ENCODE results near the gene ZNF609. TPM values are rescaled to one million over a fixed set of nuclear protein-coding genes. Genes with fewer than 3 reads are reported as not detected.

ZNF609 gene
- total RNA-seq, 1 donor, result 20.6 TPM

GRCh38 chr15:64480891-64481290 is 20.5 kb downstream of the ZNF609 start:
- TF ChIP-seq CTCF (IDR thresholded peaks at IDR 0.05; ENCODE audit: extremely low read depth, low read depth, low read length), result no peak

GRCh38 chr15:64483749-64484148 is 23.4 kb downstream of the ZNF609 start:
- H3K27ac ChIP-seq (ENCODE audit: low read depth, low read length), result no peak overlapping the region
- DNase-seq (ENCODE audit: insufficient read length, low spot score, missing footprints), result no peak
- peaks cover 13% of the 10 kb centered on the region for H4K20me1 ChIP-seq (ENCODE audit: insufficient read depth, low read length)

More at GRCh38 chr15:64480891-64481290, 20.5 kb downstream of the ZNF609 start:
- Histone ChIP-seq H4K20me1 (ENCODE audit: insufficient read depth, low read length) (peaks cover 17% of the 10 kb centered on the region), H3K79me2 (ENCODE audit: insufficient read depth, low read length) (peaks cover 63% of the 10 kb centered on the region), H3K27ac (ENCODE audit: low read depth, low read length) (no peak overlapping the region), H3K9me3 (ENCODE audit: low read depth, low read length) (no peaks in the 10 kb centered on the region), H3K27me3 (ENCODE audit: insufficient read depth, low read length) (no peaks in the 10 kb centered on the region), H3K36me3 (ENCODE audit: insufficient read depth, low read length) (peaks cover 6% of the 10 kb centered on the region), H3K4me2 (ENCODE audit: insufficient read depth, low read length) (no peak overlapping the region), H3K4me3 (ENCODE audit: insufficient read depth, low read length) (no peak overlapping the region), H2AFZ (ENCODE audit: low read length) (no peak overlapping the region), H3K4me1 (ENCODE audit: insufficient read depth, low read length) (no peaks in the 10 kb centered on the region)
- no peak for DNase-seq (ENCODE audit: insufficient read length, low spot score, missing footprints)

GRCh38 chr15:64485796-64486195 is 25.4 kb downstream of the ZNF609 start:
- no peaks in the 10 kb centered on the region for H3K4me1 ChIP-seq (ENCODE audit: insufficient read depth, low read length)
- H2AFZ ChIP-seq (ENCODE audit: low read length), result no peak overlapping the region
- no peak for DNase-seq (ENCODE audit: insufficient read length, low spot score, missing footprints)
- no peak overlapping the region for H3K27ac ChIP-seq (ENCODE audit: low read depth, low read length)
- no peak overlapping the region for H3K4me3 ChIP-seq (ENCODE audit: insufficient read depth, low read length)
- H3K79me2 ChIP-seq (ENCODE audit: insufficient read depth, low read length), result peaks cover 46% of the 10 kb centered on the region
- H4K20me1 ChIP-seq (ENCODE audit: insufficient read depth, low read length), result peaks cover 13% of the 10 kb centered on the region
- no peak for TF ChIP-seq CTCF (IDR thresholded peaks at IDR 0.05; ENCODE audit: extremely low read depth, low read depth, low read length)
- H3K27me3 ChIP-seq (ENCODE audit: insufficient read depth, low read length), result no peaks in the 10 kb centered on the region
- H3K36me3 ChIP-seq (ENCODE audit: insufficient read depth, low read length), result no peaks in the 10 kb centered on the region
- no peak overlapping the region for H3K4me2 ChIP-seq (ENCODE audit: insufficient read depth, low read length)
- no peaks in the 10 kb centered on the region for H3K9me3 ChIP-seq (ENCODE audit: low read depth, low read length)

More at GRCh38 chr15:64483749-64484148, 23.4 kb downstream of the ZNF609 start:
- Histone ChIP-seq H3K27me3 (ENCODE audit: insufficient read depth, low read length) (no peaks in the 10 kb centered on the region), H3K9me3 (ENCODE audit: low read depth, low read length) (no peaks in the 10 kb centered on the region), H3K4me1 (ENCODE audit: insufficient read depth, low read length) (no peaks in the 10 kb centered on the region), H3K4me3 (ENCODE audit: insufficient read depth, low read length) (no peak overlapping the region), H3K79me2 (ENCODE audit: insufficient read depth, low read length) (peaks cover 50% of the 10 kb centered on the region), H2AFZ (ENCODE audit: low read length) (no peak overlapping the region), H3K4me2 (ENCODE audit: insufficient read depth, low read length) (no peak overlapping the region), H3K36me3 (ENCODE audit: insufficient read depth, low read length) (no peaks in the 10 kb centered on the region)
- no peak for TF ChIP-seq CTCF (IDR thresholded peaks at IDR 0.05; ENCODE audit: extremely low read depth, low read depth, low read length)

DNA sequence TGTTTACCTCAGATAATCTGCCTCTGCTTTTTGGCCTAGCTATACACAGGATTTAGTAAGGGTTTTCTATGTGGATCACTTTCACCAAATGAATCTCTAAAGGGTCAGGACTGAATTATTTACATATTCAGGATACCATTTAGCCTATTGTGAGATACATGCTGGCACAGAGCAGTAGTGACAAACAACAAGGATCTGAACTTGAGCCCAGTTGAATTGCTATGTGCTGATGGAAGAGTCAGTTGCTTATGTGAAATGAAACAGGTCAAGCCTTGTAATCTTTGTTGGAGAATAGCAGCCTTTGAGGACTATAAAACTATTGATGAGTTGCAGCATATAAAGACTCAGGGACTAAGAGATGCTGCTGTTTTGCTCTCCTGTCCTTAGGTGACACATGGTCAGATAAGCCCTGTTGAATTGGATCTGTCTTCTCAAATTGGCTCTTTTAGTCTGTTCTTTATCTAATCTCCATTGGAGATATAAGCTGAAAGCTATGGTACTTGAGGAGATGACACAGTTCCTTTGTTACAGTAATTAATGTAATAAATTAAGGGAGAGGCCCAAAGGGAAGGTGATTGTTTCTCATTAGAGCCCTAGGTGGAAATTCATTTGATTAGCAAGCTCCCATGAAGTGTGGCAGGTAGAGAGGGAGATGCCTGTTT is 30.4 kb downstream of the ZNF609 start:
- TF ChIP-seq CTCF (IDR thresholded peaks at IDR 0.05; ENCODE audit: extremely low read depth, low read depth, low read length), result no peak

More for the DNA sequence above, 30.4 kb downstream of the ZNF609 start:
- Histone ChIP-seq H3K4me2 (ENCODE audit: insufficient read depth, low read length) (no peak overlapping the region), H2AFZ (ENCODE audit: low read length) (no peak overlapping the region), H3K27ac (ENCODE audit: low read depth, low read length) (no peak overlapping the region), H4K20me1 (ENCODE audit: insufficient read depth, low read length) (peaks cover 19% of the 10 kb centered on the region), H3K4me1 (ENCODE audit: insufficient read depth, low read length) (no peaks in the 10 kb centered on the region), H3K4me3 (ENCODE audit: insufficient read depth, low read length) (no peak overlapping the region), H3K36me3 (ENCODE audit: insufficient read depth, low read length) (no peaks in the 10 kb centered on the region), H3K9me3 (ENCODE audit: low read depth, low read length) (no peaks in the 10 kb centered on the region), H3K79me2 (ENCODE audit: insufficient read depth, low read length) (peaks cover 47% of the 10 kb centered on the region), H3K27me3 (ENCODE audit: insufficient read depth, low read length) (no peaks in the 10 kb centered on the region)
- no peak for DNase-seq (ENCODE audit: insufficient read length, low spot score, missing footprints)

Measured in osteoblast (primary cell).